HuH-7.5 (cell line): ENCODE data around the gene NRIP3.
"Not testable (repeated sequence)": the region's sequence is repeated elsewhere in the genome, so short reads cannot be mapped to it uniquely, and the experiment has no call there.

Experiments
- DNase-seq: peaks from one replicate; pipeline ENCODE4 v3.0.0; 2011; ENCODE audit warnings: low spot score

Gene NRIP3

DNA sequence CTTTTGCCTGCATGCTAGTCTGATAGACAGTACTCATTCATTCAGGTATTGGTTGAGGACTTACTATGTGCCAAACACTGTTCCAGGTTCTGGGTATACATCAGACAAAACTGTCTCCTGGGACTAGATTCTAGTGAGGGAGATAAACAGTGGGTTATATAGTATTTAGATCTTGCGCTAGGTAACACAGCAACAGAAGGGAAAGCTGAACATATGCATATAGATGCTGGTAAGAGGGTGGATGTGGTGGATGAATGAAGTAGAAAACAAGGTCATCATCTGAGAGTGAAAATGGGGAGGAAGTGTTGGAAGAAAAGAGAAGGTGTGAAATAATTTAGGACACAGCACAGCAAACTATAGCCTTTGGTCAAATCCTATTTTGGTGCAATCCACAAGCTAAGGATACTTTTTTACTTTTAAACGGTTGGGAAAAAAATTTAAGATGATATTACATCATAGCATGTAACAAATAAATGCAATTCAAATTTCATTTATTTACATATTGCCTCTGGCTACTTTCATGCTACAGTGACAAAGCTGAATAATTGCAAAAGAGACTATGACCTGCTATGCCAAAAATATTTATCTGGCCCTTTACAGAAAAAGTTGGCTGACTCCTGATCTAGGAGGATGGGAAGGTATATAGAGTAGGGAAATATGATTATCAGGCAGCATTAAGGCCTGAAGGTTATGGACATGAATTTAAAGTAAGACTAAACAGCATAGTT lies 32.4 kb downstream of the NRIP3 start:
- DNase-seq: no peak

DNA sequence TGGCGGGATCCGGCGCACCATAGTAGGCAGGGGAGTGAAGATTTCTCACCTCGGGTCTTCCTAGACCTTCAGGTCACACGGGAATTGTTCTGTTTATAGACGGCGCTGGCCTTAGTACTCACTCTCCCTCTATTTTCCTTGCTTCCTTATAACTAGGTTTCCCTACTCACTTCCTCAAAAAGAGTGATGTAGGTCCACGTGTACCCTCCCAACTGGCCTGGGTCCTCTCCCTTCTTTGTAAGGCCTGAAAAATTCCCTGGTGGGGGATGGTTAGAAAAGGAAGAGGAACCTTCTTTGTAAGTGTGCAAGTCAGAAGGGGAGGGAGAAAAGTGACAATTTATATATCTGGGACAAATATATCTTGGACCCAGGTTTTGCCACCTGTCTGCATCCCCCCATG lies 36.6 kb downstream of the NRIP3 start:
- no peak for DNase-seq

DNA sequence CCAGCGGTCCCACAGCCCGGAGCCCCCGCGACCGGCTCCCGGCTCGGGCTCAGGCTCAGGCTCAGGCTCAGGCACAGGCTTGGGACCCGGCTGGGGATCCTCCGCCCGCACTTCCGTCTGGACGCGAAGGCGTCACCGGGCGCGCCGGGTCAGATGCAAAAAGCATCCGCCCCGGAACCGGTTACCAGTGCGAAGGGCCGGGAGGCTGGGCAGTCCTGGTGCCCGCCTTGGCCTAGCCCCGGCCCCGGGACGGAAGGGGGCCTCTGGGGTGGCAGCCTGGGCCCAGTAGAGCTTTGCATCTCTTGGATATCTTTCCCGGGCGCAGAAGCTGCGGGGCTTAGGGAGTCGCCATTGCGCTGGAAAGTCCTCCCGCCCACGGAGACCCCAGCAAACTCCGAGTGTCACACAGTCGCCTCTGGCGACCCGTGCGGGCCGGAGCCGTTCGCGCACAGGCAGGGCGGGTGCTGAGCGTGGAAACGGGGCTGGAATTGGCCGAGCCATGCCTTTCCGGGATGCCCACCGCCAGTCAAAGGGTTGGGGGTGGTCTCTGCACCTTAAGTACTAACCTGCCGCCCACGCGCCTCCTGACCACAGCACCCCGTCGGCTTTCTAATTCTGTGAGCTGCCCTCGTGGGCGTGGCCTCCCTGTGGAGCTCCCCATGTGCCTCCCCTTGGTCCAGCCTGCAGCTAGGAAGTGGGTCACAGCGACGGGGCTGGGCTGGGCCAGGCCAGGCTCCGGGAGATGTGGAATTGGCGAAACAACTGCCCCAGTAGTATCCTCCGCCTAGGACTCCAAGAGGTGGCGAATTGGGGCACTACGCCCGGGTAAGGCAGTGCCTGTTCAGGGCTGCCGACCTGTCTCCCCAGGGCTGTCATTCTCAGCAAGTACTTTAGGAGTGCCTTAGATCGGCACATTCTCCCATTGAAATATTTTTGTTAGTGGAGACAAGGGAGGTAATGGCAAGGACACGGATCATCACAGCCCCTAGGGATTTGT lies 39.2 kb downstream of the NRIP3 start, which contains the start of gene TMEM9B:
TSS of gene TMEM9B (minus strand) at position 119 of the 997 bp plus-strand sequence. CDS start 129 bp downstream, outside the sequence.
- DNase-seq: peak; percentile 75

DNA sequence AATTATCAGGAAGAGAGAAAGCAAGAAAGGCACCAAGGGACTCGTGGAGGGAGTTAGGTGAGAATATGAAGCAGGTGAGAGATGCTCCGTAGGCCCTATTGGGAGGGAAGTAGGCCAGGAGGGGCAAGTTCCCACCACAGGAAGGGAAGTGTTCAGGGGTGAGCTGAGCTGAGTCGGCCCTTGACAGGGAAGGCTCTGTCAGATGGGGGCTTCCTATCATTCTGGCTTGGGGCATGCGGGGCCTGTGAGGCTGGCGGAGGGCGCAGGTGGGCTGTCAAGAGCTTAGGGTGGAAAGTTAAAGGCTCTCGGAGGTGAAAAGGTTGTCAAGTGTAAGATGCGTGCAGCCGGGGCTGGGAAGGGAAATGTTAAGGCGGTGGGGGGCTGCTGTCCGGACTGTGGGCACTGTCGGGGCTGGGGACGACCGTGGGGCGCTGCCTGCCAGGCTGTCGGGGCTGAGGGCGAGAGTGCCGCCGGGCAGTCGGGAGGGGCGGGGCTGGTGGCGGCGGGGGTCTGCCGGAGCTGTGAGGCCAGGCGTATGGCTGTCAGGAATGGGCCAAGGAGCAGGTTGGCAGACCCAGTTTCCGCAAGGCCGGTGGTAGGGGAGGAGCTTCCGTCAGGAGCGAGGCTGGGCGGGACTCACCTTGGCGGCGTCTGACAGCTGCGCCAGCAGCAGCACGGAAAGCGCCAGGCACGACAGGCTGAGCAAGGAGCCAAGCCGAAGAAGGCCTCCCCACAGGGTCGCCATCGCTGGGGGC lies 40.1 kb downstream of the NRIP3 start:
- peak; percentile 48 for DNase-seq

DNA sequence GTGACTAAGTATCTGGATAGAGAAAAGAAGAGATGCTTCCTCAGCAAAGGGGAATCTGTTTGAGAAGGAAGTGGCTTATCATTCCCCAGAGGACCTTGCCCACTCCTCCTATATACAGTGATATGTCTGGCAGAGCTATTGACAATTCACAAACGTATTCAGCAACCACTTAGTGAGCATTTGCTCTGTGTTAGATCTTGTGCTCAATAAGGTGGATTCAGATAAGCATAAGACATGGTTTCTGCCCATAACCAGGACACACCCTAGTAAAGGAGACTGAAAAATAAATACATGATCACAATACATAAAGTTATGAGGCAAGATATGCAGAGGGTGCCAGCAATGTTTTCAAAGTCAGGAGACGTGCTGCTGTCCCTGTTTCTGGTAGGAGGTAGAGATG lies 41.0 kb downstream of the NRIP3 start:
- DNase-seq: no peak

DNA sequence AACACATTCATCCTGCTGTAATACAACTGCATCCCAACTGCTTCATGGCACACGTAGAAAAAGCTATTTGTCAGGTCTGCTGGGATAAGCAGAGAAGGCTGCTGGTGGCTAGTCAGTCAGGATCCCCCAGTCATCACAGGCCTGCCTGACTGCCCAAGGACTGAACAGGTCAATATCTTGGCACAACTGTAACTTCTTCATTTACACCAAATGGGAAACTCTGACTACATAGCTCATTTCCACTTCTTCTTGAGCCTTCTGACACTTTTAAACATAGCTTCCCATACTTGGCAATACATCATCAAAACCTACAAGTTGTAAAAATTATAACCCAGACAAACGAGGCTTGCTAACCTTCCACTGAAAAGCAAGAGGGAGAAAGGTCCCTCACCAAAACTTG lies 42.4 kb downstream of the NRIP3 start:
- DNase-seq: no peak

DNA sequence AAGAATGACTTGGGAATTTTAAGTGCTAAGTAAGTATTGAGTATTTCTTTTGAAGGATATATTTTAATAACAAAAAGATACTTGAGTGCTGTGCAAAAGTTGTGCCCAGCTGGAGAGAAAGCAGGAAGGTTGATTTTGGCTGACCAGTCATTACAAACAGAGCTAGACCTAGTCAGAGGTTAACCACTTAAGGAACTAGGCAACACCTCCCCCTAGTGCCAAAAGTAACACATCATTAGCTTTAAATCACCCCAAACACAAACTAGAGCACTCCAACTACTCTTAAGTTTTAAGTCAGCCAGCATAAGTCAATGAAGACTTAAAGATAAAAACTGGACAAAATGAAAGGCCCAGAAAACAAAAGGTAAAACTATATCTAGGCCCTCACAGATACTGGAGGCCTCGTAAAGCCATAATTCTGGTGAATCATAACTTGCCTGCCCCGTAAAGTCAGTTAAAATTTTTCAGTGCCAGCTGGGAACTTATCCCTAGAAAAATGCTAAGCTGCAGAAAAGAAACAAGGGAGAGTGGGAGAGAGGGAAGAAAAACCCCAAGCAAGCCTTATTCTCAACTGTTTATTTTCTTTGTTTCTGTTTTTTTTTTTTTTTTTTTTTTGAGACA lies 44.1 kb downstream of the NRIP3 start:
- DNase-seq: peak; percentile 39

DNA sequence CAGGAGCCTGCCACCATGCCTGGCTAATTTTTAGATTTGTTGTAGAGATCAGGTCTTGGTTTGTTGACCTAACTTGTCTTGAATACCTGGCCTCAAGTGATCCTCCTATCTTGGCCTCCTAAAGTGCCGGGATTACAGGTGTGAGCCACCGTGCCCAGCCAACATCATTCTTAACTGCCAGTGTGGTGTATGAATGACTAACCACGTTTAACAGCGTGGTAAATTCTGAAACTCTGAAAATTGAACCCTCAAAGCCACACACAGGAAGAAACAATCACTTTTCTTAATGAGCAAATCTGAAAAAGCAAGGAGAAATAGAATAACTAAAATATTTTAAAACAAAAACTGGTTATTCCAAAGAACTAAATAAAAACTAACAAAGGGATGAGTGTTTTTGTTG lies 46.9 kb downstream of the NRIP3 start:
- no peak for DNase-seq

DNA sequence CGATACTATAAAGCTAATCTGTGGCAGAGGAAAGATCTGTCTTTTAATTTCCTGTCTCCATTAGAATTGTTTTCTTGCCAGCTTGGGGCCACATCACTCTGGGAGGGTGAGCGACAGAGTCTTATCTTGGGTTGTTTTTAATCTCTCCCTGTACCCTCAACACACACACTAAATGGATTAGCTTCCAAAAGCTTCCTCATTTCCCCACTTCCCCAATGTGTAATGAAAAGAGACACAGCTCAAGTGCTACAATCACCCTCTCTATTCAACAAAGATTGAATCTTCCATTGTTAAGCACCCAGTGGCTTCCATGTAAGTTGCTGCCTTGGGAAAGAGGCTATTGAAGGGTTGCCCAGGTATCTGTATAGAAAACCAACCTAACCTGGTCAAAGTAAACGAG lies 54.9 kb downstream of the NRIP3 start:
- DNase-seq: no peak

DNA sequence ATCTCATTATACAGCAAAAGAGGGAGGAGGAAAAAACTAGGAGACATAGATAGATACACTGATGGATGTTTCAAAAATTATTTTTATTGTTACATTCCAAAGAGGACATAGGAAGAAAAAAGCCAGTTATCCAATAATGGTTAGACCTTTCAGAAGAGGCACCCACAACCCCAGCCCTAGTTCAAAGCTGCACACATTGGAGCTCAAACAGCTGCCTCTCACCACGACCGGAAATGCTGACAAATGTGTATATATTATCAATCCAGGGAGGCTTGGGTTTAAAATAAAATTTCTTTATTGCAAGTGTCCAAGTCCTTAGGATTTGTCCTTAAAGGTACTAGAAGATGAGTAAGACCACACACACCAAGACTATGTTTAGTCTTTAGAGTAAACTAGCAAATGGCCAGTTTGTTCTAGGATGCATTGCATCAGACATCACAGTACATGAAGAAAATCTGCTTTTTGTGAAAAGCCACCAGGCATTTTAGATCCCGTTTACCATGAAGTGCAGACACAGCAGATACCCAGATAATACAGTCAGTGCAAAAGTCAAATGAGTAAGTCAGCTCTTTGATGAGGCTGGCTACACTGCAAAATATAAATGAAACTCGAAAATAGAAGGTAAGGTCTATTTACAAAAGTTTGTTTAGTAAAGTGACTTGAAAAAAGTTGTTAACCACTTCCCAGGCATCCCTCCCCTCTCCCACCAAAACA lies 56.4 kb downstream of the NRIP3 start:
- no peak for DNase-seq

DNA sequence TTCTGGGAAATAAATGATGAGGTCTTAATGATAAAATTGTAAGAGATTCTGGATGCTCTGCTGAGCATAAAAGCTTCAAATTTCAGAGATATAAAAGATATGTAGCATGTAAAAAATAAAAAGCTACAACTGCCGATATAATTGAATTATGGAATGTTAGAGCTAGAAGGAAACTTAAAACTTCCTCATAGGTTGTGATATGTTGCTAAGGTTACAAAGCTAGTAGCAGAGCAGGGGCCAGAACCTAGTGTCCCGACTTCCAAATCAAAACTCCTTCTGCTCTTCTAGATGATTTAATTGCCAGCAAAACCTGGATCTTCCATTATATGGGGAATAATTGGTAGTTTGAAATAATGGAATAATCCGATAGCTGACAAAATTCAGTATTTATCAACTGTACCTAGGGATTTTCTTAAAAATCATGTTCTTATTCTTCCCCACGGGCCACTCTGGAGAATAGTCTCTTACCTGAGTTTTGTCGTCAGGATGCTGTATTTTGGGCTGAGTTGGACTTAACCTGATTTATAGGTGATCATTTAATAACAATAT lies 61.2 kb downstream of the NRIP3 start, which contains the start of gene ASCL3:
TSS of gene ASCL3 (minus strand) at position 499 of the 549 bp plus-strand sequence. CDS start 4,855 bp downstream, outside the sequence.
- DNase-seq: no peak

DNA sequence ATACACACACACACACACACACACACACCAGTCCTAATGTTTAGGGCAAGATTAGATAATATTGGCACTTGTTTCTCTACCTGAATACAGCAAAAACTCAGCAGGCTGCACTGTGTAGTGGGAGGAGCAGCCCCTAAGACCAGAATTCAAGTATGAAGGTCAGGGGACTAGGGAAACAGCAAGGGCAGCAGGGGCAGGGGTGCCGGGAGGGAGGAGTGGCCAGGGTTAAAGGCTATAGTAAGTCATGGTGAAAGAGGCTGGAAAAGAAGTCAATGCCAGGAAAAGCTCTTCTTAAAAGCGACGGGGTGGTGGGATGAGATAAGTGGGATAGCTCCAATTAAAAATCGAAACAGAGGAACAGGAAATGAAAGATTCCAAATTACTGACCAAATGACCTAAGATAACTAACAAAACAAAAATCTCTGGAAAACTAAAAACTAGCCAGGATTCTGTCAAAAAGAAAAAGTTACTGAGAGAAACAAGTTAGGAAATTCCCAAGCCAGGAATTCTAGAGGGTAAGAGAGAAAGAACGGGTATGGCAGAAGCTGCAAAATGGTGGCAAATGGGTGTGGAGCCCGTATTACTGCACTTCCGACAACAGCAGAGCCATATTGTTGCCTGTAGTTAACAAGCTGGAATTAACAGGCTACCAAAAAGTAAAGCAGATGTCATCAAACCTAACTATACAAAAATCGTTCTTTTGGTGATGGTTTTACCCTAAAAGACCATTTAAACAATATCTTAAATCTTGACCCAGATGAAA lies 62.3 kb downstream of the NRIP3 start:
- DNase-seq: no peak

DNA sequence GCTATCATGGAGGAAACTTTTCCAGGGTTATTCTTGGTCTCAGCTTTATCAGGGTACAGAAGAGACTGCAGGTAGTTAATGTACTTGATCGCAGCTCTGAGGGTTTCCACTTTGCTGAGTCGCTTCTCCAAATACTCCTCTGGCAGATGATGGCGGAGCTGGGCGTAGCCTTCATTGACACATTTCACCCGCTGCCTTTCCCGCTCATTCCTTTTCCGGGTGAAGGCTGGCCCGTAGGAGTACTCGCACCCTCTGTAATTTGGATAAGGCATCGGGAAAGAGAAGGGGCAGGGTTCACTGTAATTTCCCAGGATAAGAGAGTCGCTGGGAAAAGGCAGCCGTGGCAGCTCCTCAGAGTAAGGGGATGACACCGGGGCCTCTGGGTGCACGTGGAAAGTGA lies 66.1 kb downstream of the NRIP3 start:
- no peak for DNase-seq

DNA sequence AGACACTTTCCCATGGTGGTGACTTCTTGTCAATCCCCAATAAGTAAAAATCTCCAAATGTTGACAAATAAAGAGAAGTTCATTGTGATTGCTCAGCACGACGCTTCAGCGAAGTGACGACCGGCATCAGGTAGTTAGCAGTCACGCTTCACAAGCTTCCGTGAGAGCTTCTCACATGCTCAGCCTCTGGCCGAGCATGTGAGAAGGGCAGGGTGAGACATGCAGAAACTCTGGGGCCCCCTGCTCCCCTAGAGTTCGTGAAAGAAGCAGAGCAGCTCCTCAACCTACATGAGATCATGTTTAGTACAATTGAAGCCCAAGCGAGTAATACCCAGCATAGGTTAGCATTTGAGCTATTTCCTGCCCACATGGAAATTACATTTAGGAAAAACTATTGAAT lies 66.6 kb downstream of the NRIP3 start:
- DNase-seq: no peak

DNA sequence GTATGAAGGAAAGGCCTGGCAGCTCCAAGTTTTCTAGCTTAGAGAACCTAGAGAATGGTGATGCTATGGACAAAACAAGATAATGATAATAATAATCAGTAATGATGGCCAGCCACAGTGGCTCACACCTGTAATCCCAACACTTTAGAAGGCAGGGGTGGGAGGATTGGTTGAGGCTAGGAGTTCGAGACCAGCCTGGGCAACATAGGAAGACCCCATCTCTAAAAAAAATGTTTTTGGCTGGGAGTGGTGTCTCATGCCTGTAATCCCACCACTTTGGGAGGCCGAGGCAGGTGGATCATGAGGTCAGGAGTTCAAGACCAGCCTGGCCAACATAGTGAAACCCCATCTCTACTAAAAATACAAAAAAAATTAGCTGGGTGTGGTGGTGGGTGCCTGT lies 68.0 kb downstream of the NRIP3 start:
- not testable (repeated sequence) for DNase-seq

DNA sequence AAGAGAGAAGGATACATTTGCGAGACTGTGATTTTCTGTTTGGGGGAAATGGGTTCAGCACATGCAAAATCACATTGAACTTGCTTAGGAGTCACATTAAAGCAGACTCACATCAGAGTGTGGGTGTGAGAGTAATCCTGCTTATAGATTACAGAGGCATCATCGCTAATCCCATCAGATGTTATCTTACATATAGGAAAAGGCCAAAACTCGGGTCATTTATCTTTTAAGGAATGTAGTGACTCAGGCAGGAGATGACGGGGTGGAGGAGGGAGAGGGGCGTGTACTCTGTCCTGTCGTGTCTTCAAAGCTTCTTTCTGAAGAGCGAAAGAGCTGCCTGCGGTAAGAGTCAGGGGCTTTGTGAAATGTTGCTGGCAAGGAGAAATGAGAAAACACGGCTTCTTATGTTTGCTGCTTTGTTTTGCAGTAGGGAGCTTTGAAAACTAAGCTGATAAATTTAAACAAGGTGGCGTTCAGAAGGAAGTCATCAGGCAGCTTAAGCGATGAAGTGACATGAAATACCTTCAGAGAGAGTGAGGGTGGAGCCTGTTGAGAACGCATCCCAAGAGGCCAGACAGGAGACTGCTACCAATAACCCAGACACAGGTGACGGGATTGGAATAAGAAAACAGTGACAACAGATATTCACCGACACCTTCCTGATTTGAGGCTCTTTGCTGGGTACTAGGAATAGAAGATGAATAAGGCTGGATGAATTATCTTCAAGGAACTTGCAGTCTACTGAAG lies 68.9 kb downstream of the NRIP3 start:
- no peak for DNase-seq

DNA sequence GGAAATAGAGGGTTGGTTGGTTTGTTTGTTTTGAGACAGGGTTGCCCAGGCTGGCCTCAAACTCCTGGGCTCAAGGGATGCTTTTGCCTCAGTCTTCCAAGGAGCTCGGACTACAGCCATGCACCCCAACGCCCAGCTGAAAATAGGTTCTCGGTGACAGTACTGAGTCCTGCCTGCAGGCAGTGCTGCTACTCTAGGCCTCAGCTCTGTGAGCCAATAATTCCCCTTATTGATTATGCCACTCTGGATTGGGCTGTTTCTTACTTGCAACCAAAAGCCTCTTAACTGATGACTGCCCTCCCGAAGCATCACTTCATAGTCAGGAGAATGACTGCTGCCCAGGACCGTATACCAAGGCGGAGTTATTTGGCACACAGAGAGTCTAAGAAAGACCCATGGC lies 69.9 kb downstream of the NRIP3 start:
- no peak for DNase-seq

DNA sequence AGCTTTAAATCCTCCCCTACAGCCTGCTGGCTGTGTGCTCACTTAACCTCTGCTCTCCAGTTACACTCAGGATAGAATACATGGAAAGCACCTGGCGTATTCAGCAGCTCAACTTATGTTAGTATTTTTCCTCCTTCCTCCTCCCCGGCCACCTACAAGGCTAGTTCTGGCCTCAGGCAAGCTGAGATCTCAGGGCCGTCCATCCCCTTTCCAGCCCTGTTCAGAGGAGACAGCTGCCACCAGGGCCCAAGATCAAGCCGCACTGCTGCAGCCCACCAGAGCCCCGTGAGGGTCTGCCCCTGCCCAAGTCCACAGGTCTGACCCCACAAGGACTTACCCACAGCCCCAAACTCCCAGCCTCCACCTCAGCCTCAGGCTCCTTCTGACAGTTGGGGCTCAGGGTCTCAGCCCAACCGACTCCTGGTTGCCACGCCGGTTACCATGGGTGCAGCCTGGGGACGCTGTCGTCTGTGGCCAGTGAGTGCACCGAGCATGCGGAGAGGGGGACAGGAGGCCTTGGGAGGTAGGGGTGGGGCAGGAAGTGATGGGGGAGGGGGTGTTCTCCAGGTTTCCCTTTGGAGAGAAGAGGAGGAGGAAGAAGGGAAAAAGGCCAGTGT lies 71.1 kb downstream of the NRIP3 start, which contains the start of gene C11orf16:
TSS of gene C11orf16 (minus strand) at position 384 of the 617 bp plus-strand sequence. CDS start 639 bp downstream, outside the sequence.
- DNase-seq: no peak
